Ramos (cell line): ENCODE measurements around the gene MAPK9.

Source experiments
- in situ Hi-C: fragments of 300-500 bp; cut with MboI; formaldehyde crosslinking; loops from one replicate; pipeline ENCODE4 v1.14.3; 2022; ENCODE audit warnings: low sequenced_read_pairs; ENCODE audit not compliant: unreplicated experiment

MAPK9 gene

GRCh38 chr5:180291943-180292831 lies at the start of gene MAPK9:
TSS of gene MAPK9 (minus strand) at chr5:180292083. CDS start at chr5:180280561, 11,522 bp downstream.
- in situ Hi-C loops = no loop called here

DNA sequence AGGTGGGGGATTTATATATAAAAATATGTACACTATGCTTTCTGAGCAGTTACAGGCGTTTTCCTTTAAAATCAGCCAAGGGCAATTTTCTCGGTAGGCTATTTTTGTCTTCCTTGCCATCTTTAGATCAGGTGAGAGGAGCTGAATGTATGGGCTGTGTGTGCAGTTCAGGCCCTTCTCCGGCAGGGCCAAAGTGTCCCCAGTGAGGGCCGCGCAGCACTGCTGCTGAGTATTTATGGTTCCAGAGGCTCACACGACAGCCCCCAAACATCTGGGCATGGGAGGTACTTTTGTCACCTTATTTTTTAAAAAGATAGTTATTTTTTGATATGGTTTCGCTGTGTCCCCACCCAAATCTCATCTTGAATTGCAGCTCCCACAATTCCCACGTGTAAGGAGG lies 49.7 kb upstream of the MAPK9 start:
- in situ Hi-C loops = no loop called here

DNA sequence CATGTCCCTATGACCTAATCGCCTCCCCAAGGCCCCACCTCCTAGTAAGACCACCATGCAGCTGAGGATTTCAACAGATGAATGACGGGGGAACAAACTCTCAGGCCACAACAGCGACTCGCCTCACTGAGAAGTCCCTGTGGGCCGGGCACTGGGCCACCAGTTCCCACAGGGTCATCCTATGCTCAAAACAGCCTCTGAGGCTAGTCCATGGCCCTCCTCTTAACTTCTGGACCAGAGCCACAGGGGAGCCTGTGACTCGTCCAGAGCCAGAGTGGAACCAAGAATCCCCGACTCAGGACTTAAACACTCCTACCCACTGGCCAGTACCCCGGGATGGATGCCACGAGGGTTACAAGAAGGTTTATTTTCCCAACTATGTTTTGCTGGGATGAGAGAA lies 49.0 kb upstream of the MAPK9 start:
- in situ Hi-C loops = no loop called here

DNA sequence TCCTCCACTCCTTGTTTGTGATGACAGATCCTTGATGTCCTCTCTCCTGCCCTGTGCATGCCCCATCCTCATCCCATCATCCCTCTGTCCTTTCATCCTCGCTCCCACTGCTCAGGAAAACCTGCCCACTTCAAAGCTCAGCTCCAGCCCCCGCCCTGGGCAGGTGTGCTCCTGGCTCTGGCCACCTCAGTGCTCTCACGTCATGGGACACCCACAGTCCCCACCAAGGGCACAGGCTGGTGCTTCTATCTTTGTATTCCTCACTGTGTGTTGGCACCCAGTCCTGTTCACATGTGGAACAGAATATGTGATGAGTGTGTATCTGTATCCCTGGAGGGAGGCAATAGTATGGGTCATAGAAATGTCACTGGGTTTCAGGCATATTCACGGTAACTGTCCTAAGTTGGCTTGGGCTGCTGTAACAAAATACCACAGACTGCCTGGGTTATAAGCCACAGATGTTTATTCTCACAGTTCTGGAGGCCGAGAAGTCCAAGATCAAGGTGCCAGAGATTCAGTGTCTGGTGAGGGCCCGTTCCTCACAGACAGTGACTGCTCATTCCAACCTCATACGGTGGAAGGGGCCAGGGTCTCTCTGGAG lies 47.8 kb upstream of the MAPK9 start:
- in situ Hi-C loops = no loop called here

DNA sequence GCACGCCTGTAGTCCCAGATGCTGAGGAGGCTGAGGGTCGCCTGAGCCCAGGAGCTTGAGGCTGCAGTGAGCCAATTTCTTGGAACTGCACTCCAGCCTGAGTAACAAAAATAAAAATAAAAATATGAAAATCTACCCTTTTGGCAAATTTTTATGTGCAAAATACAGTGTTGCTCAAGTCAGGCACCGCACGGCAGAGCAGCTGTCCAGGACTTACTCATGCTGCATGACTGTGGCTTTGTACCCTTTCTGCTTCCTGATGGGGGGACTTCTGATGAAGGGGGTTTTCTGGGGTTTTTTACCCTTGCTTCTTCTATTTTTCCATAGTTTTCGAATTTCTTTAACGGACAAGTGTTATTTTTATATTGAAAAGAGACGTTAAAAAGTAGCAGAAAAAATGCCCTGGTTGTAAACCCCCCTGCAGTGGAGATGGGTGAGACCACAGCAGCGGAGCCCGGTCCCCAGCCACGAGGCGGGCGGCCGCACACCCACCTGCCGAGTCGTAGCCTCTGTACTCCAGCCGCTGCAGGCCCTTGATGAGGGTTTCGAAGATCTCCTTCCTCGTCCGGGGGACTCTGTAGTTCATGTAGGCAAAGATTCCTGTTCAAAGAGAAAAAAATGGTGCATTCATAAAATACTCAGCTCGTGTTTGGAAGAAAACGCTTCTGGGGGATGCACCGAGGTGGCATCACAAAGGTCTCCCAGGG lies 46.3 kb upstream of the MAPK9 start:
- in situ Hi-C loops = no loop called here

GRCh38 chr5:180336234-180337020 lies 44.5 kb upstream of the MAPK9 start:
- in situ Hi-C loops = no loop called here

- in situ Hi-C loops = no loop called here
Measured at GRCh38 chr5:180335614-180336233, 43.8 kb upstream of the MAPK9 start.

GRCh38 chr5:180334751-180335613 lies 43.1 kb upstream of the MAPK9 start:
- in situ Hi-C loops = no loop called here

DNA sequence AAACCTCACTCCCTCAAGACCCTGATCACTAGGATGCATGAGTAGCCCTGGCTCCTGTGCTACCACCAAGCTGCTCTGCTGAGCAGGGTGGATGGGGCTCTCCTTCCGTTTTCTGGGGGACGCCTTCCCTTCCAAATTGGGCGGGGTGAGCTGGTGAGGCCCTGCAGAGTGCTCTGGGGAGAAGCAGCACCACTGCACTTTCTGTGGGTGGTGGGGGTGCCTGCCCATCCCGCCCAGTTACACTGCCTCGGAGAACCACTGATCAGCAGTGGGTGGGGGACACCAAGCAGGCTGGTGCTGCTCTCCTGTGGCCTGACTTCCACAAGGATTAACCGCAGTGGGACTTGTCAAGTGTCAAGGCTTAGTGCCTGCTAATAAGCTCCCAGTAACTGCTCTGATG lies 42.3 kb upstream of the MAPK9 start:
- in situ Hi-C loops = no loop called here

DNA sequence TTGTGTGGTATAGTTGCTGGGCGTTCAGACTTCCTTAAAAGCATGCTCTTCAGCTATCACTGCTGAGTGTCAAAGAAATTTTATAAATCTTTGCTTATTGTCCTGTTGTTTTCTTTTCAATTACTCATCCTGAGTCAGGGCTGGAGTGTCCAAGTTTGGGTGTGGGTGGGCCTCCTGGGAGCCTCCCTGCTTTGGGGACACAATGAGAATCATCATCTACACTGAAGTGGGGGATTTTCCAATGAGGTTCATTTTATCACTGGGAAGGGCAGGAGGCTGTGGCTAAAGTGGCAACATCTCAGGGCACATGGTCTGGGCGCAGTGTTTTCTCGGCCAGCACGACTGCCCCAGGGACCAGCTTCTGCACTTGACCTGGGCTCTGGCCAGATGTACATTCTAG lies 41.8 kb upstream of the MAPK9 start:
- in situ Hi-C loops = no loop called here

DNA sequence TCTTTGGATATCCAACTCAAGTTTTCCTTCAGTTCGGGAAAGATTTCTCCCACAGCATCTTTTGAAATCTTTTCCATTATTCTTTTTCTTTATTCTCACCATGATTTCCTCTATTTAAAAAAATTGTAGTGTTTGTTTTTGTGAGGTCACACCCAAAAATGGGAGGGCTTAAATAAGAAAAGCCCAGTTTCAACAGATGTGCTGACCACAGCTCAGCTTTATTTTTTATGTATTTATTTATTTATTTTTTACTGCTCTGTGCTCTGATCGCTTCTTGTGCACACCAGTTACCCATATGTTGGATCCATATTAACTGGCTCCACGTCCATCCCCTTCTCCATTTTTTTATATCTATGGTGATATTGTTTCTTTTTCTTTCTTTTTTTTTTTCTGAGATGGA lies 41.0 kb upstream of the MAPK9 start:
- in situ Hi-C loops = no loop called here

DNA sequence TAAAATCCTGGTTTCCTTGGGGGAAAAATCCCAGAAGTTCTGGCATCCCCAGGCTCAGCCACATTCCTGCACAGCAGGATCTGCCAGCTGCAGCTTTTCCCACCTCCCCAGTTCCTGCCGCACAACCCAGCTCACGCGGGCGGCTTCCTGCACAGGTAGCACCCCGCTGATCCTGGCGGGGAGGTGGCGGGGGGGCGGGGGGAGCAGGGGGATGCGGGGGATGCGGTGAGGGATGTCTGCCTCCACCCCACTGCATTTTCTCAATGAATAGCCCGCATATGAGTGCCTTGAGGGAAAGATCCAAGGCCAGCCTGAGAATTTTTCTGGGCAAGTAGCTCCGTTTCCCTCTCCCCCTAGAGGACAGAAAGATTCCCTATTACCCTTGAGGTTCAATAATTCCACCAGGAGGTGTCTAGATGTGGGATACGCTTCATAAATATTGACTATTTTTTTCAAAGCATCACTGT lies 40.2 kb upstream of the MAPK9 start:
- in situ Hi-C loops = no loop called here

- in situ Hi-C loops = no loop called here
Measured at GRCh38 chr5:180331647-180331950, 39.7 kb upstream of the MAPK9 start.

DNA sequence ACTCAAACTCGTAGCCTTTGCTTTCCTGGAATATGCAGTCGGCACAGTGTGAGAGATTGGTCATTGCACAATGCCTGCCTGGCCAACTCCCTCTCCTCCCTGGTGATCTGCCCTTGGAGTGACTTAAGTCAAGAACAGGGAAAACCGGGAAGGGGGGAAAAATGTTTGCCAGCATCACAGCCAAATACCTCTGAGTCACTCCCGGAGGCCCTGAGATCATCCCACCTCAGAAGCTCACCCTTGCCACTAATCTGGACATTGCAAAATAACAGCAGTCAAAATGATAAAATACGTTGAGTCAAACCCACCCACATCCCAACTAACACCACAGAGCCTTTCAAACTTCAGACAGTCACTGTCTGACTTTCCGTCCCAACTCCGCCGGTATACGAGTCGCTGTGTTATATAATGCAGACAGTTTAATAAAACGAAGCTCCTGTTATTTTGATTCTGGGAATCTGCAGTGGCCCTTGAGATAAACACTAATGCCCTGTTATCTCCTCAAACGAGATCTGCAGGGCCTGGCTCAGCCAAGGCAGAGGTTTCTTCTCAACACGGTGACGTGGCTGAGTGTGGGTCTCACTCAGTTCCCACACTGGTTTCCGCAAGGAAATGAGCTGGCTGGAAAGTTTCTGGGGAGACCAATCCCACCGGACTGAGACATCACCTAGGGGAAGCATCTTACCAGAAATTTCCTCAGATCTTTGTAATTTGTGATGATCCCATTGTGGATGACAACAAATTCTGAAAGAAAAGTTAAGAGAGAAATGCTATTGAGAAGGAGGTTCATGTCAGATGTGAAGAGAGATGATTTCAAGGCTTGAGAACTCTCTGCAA lies 39.1 kb upstream of the MAPK9 start:
- in situ Hi-C loops = no loop called here

DNA sequence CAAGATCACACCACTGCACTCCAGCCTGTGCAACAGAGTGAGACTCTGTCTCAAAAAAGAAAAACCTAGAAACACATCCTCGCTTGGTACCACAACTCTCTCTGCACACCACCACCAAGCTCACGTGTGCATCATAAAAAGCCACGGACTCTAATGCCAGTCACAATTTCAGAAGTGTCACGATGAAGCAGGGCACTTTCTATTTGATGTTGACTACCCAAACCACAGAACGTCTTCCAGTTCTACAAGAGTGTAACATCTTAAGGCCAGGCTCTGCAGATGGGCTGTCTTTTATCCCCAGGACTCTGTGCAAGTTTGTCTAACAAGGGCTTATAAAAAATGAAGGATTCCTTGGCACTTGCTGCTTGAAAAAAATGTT lies 38.4 kb upstream of the MAPK9 start:
- in situ Hi-C loops = no loop called here

DNA sequence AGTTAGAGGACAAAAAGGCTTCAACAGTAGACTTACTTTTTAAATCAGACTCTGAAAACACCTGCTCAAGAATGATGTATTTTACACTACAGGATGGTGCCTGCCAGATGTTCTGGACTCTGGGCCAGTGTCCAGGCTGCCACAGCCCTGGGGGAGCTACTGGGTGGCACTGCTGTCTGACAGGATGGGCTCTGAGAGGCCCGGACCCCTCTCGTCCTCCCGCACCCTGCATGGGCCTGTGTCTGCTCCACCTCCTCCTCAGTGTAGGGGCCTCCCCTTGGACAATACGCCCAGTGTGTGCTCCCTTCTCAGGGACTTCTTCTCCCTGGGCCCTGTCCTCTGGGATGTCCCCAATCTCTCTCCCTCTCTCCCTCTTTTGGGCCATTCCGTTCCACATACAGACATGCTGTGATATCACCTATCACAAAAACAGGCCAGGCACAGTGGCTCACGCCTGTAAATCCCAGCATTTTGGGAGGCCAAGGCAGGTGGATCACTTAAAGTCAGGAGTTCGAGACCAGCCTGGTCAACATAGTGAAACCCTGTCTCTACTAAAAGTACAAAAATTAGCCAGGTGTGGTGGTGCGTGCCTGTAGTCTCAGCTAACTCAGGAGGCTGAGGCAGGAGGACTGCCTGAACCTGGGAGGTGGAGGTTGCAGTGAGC lies 37.9 kb upstream of the MAPK9 start:
- in situ Hi-C loops = loop anchor here (10.0 kb wide), 1 partner anchor 135 kb away; no protein-coding TSS in a partner anchor

DNA sequence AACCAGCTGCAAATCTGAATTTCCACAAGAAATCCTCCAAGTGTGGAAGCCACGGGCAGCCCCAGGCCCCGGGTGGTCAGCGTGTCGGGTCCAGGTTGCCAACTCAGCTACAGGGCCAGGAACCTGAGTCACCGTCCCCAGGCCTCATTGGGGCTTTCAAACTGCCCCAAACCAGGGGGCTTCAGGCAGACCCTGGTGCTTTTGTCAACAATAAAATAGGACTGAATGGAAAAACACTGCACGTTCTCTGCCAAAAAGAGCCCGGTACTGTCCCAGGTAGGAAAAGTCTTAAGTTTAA lies 37.2 kb upstream of the MAPK9 start:
- in situ Hi-C loops = loop anchor here (10.0 kb wide), 1 partner anchor 134 kb away; no protein-coding TSS in a partner anchor
